H9 (cell line): ENCODE measurements around the gene LTK. TPM values are rescaled to one million over a fixed set of nuclear protein-coding genes. Genes with fewer than 3 reads are reported as not detected.

ENCODE experiments used
- DNase-seq: peaks from one replicate; pipeline ENCODE4 v3.0.0-alpha.2; 2017
- H2AFZ ChIP-seq: one replicate; pipeline ENCODE4 v1.6.1; 2013; ENCODE audit warnings: mild to moderate bottlenecking, low read length, control low read depth, moderate library complexity
- H2AK5ac ChIP-seq: 2 replicates; pipeline ENCODE4 v1.6.1; 2013; ENCODE audit warnings: low read length, control low read depth, mixed read lengths; ENCODE audit not compliant: insufficient read length
- H2BK120ac ChIP-seq: one replicate; pipeline ENCODE4 v1.6.1; 2013; ENCODE audit warnings: low read depth, mild to moderate bottlenecking, low read length, control low read depth, inconsistent platforms; ENCODE audit not compliant: poor library complexity, severe bottlenecking
- H2BK12ac ChIP-seq: 2 replicates; pipeline ENCODE4 v1.6.1; 2013; ENCODE audit warnings: low read length, control low read depth, mixed read lengths, low read depth; ENCODE audit not compliant: insufficient read length
- H2BK15ac ChIP-seq: 2 replicates; pipeline ENCODE4 v1.6.1; 2013; ENCODE audit warnings: low read depth, low read length, control low read depth
- H2BK20ac ChIP-seq: one replicate; pipeline ENCODE4 v1.6.1; 2013; ENCODE audit warnings: low read depth, mild to moderate bottlenecking, low read length, control low read depth, inconsistent platforms; ENCODE audit not compliant: poor library complexity, severe bottlenecking
- H2BK5ac ChIP-seq: 2 replicates; pipeline ENCODE4 v1.6.1; 2013; ENCODE audit warnings: low read length, control low read depth, mixed read lengths; ENCODE audit not compliant: insufficient read length
- H3K14ac ChIP-seq: 2 replicates; pipeline ENCODE4 v1.6.1; 2013; ENCODE audit warnings: low read length, control low read depth; ENCODE audit not compliant: insufficient read depth
- H3K18ac ChIP-seq: 2 replicates; pipeline ENCODE4 v1.6.1; 2013; ENCODE audit warnings: low read depth, mild to moderate bottlenecking, mixed read lengths, low read length, control low read depth; ENCODE audit not compliant: insufficient read length
- H3K23ac ChIP-seq: 2 replicates; pipeline ENCODE4 v1.6.1; 2013; ENCODE audit warnings: low read length, control low read depth, mixed read lengths, low read depth; ENCODE audit not compliant: insufficient read length
- H3K23me2 ChIP-seq: 2 replicates; pipeline ENCODE4 v1.6.1; 2013; ENCODE audit warnings: low read depth, mild to moderate bottlenecking, mixed read lengths, low read length, control low read depth; ENCODE audit not compliant: insufficient read length, poor library complexity, severe bottlenecking
- H3K27ac ChIP-seq: 2 replicates; pipeline ENCODE4 v1.5.1; 2013; ENCODE audit warnings: low read length, control low read depth, mixed read lengths, low read depth; ENCODE audit not compliant: insufficient read length
- H3K27me3 ChIP-seq: 2 replicates; pipeline ENCODE4 v1.6.1; 2013; ENCODE audit warnings: low read length, control low read depth, inconsistent platforms; ENCODE audit not compliant: insufficient read depth
- H3K4ac ChIP-seq: 2 replicates; pipeline ENCODE4 v1.6.1; 2013; ENCODE audit warnings: low read depth, mild to moderate bottlenecking, control low read depth, inconsistent platforms, low read length, moderate library complexity
- H3K4me1 ChIP-seq: 2 replicates; pipeline ENCODE4 v1.6.1; 2013; ENCODE audit warnings: low read length, control low read depth, inconsistent platforms; ENCODE audit not compliant: insufficient read depth
- H3K4me2 ChIP-seq: 2 replicates; pipeline ENCODE4 v1.6.1; 2013; ENCODE audit warnings: low read length, control low read depth, mixed read lengths; ENCODE audit not compliant: insufficient read length, insufficient read depth
- H3K56ac ChIP-seq: 2 replicates; pipeline ENCODE4 v1.6.1; 2013; ENCODE audit warnings: low read depth, mild to moderate bottlenecking, mixed read lengths, low read length, control low read depth; ENCODE audit not compliant: insufficient read length
- H3K79me1 ChIP-seq: 2 replicates; pipeline ENCODE4 v1.6.1; 2013; ENCODE audit warnings: low read depth, mild to moderate bottlenecking, moderate library complexity, low read length, control low read depth, inconsistent platforms; ENCODE audit not compliant: insufficient read depth, poor library complexity, severe bottlenecking
- H3K79me2 ChIP-seq: 2 replicates; pipeline ENCODE4 v1.6.1; 2013; ENCODE audit warnings: low read length, control low read depth, inconsistent platforms; ENCODE audit not compliant: insufficient read depth
- H3K9ac ChIP-seq: 2 replicates; pipeline ENCODE4 v1.6.1; 2013; ENCODE audit warnings: low read length, control low read depth, mixed read lengths; ENCODE audit not compliant: insufficient read length; ENCODE audit errors: extremely low read depth
- H3K9me3 ChIP-seq: one replicate; pipeline ENCODE4 v1.6.1; 2013; ENCODE audit warnings: low read depth, low read length, inconsistent platforms; ENCODE audit not compliant: control insufficient read depth
- H3T11ph ChIP-seq: one replicate; pipeline ENCODE4 v1.6.1; 2013; ENCODE audit warnings: mild to moderate bottlenecking, low read length, control low read depth, inconsistent platforms
- H4K20me1 ChIP-seq: one replicate; pipeline ENCODE4 v1.6.1; 2013; ENCODE audit not compliant: control insufficient read depth, insufficient read length, insufficient read depth
- H4K5ac ChIP-seq: 2 replicates; pipeline ENCODE4 v1.6.1; 2013; ENCODE audit warnings: low read depth, mild to moderate bottlenecking, mixed read lengths, low read length, control low read depth; ENCODE audit not compliant: insufficient read length
- H4K8ac ChIP-seq: replicated peaks from 2 replicates; pipeline ENCODE4 v1.6.1; 2013; ENCODE audit warnings: low read length, control low read depth, mixed read lengths, low read depth; ENCODE audit not compliant: insufficient read length
- H4K91ac ChIP-seq: 2 replicates; pipeline ENCODE4 v1.6.1; 2013; ENCODE audit warnings: low read depth, mild to moderate bottlenecking, moderate library complexity, mixed read lengths, low read length, control low read depth; ENCODE audit not compliant: insufficient read length
- H3K27ac Mint-ChIP-seq, 3 experiments: 2 replicates in 2 of 3; 3 replicates in 1 of 3; pipeline ENCODE4 v1.8.0; 2020 to 2021; ENCODE audit warnings: mixed read lengths in 3 of 3, mild to moderate bottlenecking in 1 of 3, moderate library complexity in 1 of 3
- H3K27me3 Mint-ChIP-seq: 2 replicates; pipeline ENCODE4 v1.8.0; 2021; ENCODE audit warnings: low read depth, mild to moderate bottlenecking, moderate library complexity, mixed read lengths
- H3K36me3 Mint-ChIP-seq, 3 experiments: 2 replicates in 2 of 3; 3 replicates in 1 of 3; pipeline ENCODE4 v1.8.0; 2020 to 2021; ENCODE audit warnings: low read depth in 3 of 3, mixed read lengths in 3 of 3; ENCODE audit not compliant: insufficient read depth in 1 of 3
- H3K4me1 Mint-ChIP-seq, 2 experiments: 2 replicates each; pipeline ENCODE4 v1.8.0; 2020; ENCODE audit warnings: mixed read lengths in 2 of 2
- H3K4me3 Mint-ChIP-seq, 2 experiments: 2 replicates in 1 of 2; 3 replicates in 1 of 2; pipeline ENCODE4 v1.8.0; 2020 to 2021; ENCODE audit warnings: mild to moderate bottlenecking in 2 of 2, mixed read lengths in 2 of 2, moderate library complexity in 1 of 2
- H3K9me3 Mint-ChIP-seq, 2 experiments: 2 replicates in 1 of 2; 3 replicates in 1 of 2; pipeline ENCODE4 v1.8.0; 2020; ENCODE audit warnings: mild to moderate bottlenecking in 2 of 2, mixed read lengths in 2 of 2, moderate library complexity in 1 of 2
- CTCF ChIP-seq: fragments of 200-600 bp; sonication (generic); conservative IDR thresholded peaks from 3 replicates; pipeline ENCODE4 v1.8.0; 2021; ENCODE audit warnings: antibody characterized with exemption, mild to moderate bottlenecking
- WGBS: extraction: QIAGEN DNeasy Blood & Tissue Kit; methylation state at CpG from one replicate; pipeline ENCODE4 v1.1.7; 2013; ENCODE audit warnings: missing lambda C conversion rate, low lambda C conversion rate, mixed read lengths; ENCODE audit not compliant: insufficient read length; ENCODE audit errors: extremely low coverage; 5-methylcytosine and 5-hydroxymethylcytosine counted together
- total RNA-seq: library from RNA; stranded (reverse); gene quantifications from 2 replicates; pipeline ENCODE4 v1.2.1, GENCODE V29; 2021

Gene LTK
- total RNA-seq, 1 experiment from 2014 or later, result 0.31 TPM

- no CpG with 5 or more reads among the region's 2 CpGs for WGBS
- H3K14ac ChIP-seq, result no peak overlapping the region; the same call in 1 of the 2 replicates
- H3T11ph ChIP-seq, result no peak overlapping the region
- H3K4ac ChIP-seq, result no peak overlapping the region; the same call in 1 of the 2 replicates
- no peak overlapping the region for H3K27ac ChIP-seq
- Mint-ChIP-seq H3K27me3 (no peaks in the 10 kb centered on the region), H3K4me1 (peaks cover 66 to 69% of the 10 kb centered on the region in 2 experiments), H3K36me3 (peaks cover 16 to 25% (median 21%) of the 10 kb centered on the region in 3 experiments; a peak in 6 of 7 replicates), H3K9me3 (no peaks in the 10 kb centered on the region; a peak in 1 of 5 replicates), H3K27ac (peak overlapping the region in 1 of 3 experiments; percentile 95; a peak in 2 of 7 replicates), H3K4me3 (peak overlapping the region; percentile 85 to 88)
- no peak for DNase-seq
- peak overlapping the region; percentile 79 for H3K4me2 ChIP-seq
- H2BK20ac ChIP-seq, result no peak overlapping the region
- H3K27me3 ChIP-seq, result no peaks in the 10 kb centered on the region; the same call in 1 of the 2 replicates
- peak overlapping the region; percentile 45 for H3K9ac ChIP-seq
- H3K79me1 ChIP-seq, result no peaks in the 10 kb centered on the region
- H2BK15ac ChIP-seq, result no peak overlapping the region
- H4K91ac ChIP-seq, result no peak overlapping the region
- no peak overlapping the region for H2AK5ac ChIP-seq
- no peak overlapping the region for H3K23ac ChIP-seq
- H4K8ac ChIP-seq, result no peak overlapping the region
- H2BK120ac ChIP-seq, result no peak overlapping the region
- no peak overlapping the region for H2BK5ac ChIP-seq
- no peak overlapping the region for H3K56ac ChIP-seq
- no peak overlapping the region for H2AFZ ChIP-seq
- H4K20me1 ChIP-seq, result no peaks in the 10 kb centered on the region
- no peak overlapping the region for H3K18ac ChIP-seq
- H3K4me1 ChIP-seq, result peaks cover 26% of the 10 kb centered on the region; the same call in 1 of the 2 replicates
- H3K9me3 ChIP-seq, result no peaks in the 10 kb centered on the region
- H3K79me2 ChIP-seq, result no peaks in the 10 kb centered on the region; the same call in 1 of the 2 replicates
- peaks cover 15% of the 10 kb centered on the region for H3K23me2 ChIP-seq
- H4K5ac ChIP-seq, result no peak overlapping the region
- H2BK12ac ChIP-seq, result no peak overlapping the region
- TF ChIP-seq CTCF, result no peak
These were observed 46.9 kb upstream of the LTK start for GRCh38 chr15:41560572-41560874.
